GM19467 (cell line): ENCODE data around the gene SLC36A3.
"Not testable (repeated sequence)": the region's sequence is repeated elsewhere in the genome, so short reads cannot be mapped to it uniquely, and the experiment has no call there.

Experiments
- ATAC-seq: cut with Tn5 transposase; IDR thresholded peaks from one replicate; pipeline ENCODE4 v1.9.1; 2021; ENCODE audit warnings: mild to moderate bottlenecking, moderate library complexity; ENCODE audit not compliant: unreplicated experiment

Gene SLC36A3

DNA sequence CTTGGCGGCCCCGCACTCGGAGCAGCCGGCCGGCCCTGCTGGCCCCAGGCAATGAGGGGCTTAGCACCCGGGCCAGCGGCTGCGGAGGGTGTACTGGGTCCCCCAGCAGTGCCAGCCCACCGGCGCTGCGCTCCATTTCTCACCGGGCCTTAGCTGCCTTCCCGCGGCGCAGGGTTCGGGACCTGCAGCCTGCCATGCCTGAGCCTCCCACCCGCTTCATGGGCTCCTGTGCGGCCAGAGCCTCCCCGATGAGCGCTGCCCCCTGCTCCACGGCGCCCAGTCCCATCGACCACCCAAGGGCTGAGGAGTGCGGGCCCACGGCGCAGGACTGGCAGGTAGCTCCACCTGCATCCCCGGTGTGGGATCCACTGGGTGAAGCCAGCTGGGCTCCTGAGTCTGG, 5.7 kb upstream of the SLC36A3 start:
- not testable (repeated sequence) for ATAC-seq

DNA sequence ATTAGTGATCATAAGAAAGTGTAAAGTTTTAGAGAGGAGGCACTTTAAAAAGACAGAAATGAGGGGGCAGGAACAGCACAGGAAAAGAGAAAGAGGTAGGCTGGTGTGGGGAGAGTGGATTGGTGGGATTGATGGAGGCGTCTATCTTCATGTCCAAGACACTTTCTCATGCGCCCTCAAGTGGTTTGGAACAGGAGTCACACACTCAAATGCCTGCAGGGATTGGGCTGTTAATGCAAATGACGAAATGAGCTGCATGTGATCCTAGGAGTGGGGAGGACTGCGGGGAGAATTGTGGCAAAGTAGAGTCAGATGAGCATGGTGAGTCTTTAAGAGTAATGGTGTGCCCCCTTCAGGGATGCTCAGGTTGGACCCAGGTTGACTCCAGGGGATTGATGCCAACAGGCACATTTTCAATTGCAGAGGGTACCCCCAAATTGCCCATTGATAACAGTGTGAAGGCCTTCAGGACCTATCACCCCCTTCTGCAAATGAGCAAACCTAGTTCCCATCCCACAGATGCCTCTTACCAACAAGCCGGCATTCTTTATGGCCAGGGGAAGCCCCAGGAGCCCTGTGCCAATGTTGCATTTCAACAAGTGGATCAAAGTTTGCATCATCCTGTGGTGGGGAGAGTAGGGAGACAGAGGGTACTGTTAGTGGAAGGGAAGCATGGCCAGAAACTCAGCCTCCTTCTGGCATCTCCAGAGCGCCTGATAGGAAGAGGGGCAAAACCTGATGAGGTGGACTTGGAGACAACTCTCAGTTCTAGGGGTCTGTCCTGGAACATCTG, 5.3 kb downstream of the SLC36A3 start:
- no peak for ATAC-seq

DNA sequence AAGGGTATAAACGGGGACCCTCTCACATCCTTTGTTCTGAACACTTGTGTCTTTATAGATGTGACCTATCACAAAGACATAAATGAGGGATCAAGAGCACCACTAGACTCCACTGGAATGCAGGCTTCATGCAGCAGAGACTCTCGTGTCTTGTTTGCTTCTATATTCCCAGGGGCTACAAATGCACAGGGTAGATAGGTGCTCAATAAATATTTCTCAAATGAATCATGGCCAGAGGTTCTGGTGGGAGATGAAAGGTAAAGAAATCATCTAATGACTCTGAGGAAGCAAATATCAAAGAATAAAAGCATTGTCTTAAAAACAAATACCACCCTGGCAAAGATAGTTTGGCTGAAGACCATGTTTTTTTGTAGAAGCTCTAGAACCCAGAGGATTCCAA, 6.6 kb downstream of the SLC36A3 start:
- no peak for ATAC-seq

DNA sequence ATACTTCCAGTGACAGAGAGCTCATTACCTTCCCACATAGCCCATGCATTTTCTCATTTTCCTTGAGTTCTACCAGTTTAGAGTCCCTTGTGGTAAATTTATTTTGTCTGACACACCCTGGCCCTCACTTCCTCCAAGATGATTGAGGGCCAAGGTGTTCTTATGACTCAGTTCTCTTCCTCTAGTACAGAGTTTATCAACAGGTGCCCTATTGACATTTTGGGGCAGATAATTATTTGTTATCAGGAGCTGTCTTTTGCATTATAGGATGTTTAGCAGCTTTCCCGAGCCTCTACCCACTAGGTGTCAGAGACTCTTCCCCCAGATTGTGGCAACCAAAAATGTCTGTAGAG, 7.1 kb downstream of the SLC36A3 start:
- no peak for ATAC-seq

DNA sequence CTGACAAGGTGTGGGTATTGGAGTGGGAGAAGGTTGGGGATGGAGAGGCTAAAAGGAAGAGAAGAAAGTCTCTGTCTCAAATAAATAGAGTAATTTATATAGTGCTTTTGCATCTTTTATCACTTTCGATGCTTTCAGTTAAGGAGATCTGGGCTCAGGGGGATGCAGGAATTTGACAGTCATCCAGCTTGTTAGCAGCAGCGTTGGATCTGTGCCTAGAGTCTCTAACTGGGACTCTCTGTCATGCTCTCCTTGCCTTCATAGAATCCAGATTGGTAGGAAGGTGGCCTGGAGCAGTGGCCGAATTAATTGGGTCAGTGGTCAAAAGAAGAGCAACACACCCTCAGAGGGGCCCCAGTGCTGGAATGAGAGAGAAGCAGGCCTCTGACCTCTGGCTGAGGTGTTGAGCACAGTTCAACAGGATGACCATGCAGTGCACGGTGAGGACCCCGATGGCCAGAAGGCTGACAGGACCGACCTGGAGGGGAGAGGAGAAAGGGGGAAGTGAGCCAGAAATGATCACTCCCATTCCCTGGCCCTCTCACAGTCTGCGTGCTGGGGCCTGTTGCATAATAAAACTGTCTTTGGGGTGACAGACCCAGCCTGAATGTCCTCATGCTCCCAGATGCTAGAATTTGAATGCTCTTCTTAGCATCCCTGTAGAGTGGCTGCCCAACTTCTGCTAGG, 7.6 kb downstream of the SLC36A3 start:
- no peak for ATAC-seq

DNA sequence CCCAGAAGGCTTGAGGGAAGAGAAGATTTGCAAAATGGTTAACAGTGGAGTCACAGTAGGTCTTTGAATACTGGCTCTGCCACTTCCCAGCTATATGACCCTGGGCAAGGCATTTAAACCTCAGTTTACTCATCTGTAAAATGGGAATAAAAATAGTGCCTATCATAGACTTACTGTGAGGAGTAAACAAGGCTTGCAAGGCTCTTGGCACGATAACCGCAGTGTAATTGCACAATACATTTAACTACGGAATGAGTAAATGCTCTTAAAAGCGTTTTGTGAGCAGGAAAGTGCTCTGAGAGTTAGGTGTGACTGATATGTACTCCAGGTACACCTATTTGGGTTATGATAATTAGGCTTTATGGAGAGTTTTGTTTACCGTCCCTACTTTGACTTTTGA, 8.4 kb downstream of the SLC36A3 start:
- no peak for ATAC-seq

DNA sequence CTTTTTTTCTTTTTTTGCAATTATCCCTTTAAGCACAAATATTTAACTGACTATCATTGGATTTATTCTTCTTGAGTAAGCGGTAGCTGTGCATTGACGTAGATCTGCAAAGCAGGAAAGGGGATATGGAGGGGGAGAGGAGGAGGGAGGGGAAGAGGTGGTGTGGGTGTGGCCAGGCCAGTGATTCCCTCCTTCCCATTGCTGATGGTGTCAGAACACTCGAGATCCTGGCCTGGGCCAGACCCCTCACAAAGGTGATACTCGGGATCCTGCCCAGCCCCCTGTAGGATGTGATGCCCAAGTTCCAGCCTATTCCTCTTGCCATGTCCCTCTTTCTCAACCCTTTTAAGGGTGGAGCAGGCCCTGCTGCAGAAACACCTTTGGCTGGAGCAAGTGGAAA, 9.9 kb downstream of the SLC36A3 start:
- ATAC-seq: no peak

DNA sequence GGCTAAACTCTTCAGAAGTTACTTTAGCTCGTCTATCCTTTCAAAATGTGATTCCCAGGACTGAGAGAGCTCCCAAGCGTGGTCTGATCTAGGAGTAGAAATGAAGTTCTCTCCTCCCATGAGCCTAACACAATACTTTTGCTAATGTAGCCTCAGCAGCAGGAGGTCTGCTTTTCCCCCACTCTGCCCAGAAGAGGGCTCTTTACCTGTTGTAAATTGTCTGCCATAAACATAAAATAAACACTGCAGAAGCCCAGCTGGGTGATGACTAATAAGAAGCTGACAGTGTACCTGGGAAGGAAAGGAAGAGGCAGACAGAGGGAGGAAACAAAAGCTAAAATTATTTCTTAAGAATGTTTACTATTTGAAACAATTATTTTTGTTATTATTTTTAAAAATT, 15.4 kb downstream of the SLC36A3 start:
- peak; percentile 53 for ATAC-seq

DNA sequence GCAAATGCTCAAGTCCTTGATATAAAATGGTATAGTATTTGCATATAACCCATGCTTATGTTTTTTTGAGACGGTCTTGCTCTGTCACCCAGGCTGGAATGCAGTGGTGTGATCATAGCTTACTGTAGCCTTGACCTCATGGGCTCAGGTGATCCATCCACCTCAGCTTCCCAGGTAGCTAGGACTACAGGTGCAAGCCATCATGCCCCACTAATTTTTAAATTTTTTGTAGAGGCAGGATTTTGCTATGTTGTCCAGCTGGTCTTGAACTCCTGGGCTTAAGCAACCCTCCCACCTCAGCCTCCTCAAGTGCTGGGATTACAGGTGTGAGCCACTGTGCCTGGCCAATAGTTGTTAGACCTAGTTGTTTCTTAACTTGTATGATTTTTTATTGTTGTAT, 17.3 kb downstream of the SLC36A3 start:
- no peak for ATAC-seq

DNA sequence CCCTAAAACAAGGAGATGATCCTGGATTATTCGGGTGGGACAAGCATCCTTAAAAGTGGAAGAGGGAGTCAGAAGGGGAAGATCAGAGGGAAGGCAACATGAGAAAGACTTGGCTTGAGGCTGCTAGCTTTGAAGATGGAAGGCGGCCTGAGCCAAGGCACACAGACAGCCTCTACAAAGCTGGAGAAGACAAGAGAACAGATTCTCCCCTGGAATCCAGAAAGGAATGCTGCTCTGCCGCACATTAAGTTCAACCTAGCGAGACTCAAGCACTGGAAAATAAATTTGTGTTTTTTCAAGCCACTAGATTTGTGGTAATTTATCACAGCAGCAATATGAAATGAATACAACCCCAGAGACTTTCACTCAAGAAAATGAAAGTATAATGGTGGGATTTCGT, 17.9 kb downstream of the SLC36A3 start:
- no peak for ATAC-seq

DNA sequence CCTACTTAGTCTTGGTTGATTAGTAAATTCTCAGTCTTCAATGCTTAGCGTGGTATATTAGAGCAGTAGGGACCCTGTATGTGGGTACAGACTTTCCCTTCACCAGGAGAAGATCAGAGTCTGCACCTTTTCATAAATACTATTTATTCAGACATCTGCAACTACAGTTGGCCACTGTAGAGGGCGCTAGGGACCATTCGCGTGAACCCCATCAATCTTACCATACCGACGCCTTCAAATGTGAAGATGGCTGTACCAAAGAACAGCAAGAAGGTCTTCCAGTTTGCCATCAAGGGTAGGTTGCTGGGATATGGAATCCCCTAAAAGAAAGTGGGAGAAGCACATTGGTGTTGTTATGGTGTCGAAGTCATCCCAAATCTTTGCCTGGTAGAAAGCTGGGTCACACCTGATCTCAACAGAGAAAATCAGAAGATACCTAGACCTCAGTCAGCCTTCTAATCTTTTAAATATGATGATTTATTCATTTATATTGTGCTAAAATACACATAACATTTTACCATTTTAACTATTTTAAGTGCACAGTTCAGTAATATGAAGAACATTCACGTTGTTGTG, 19.1 kb downstream of the SLC36A3 start:
- ATAC-seq: no peak

DNA sequence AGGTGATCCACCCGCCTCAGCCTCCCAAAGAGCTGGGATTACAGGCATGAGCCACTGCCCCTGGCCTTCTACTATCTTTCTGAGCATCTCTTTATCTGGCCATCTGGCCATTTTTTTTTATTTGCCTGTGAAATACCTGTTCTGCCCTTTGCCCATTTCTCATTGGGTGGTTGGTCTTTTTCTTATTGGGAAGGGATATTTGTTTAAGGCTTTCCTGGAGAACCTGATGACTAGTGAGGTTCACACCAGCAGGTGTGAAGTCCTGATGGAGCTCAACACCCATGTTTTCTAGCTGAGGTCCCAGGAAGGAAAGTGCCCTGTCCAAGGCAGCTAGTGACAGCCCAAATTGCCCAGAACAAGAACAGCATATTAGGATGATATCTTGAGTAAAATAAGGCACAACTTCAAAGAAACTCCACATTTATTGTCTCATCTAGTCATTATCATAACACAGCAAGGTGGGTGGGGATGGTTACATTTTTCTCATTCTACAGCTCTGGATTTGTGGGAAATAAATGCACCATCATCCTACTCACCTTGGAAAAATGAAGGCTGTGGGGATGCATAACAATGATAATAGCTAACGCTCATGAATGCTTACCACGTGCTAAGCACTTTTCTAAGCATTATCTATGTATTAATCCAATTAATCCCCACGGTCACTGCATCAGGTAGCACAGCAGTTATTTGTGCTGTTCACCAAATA, 20.3 kb downstream of the SLC36A3 start:
- no peak for ATAC-seq

DNA sequence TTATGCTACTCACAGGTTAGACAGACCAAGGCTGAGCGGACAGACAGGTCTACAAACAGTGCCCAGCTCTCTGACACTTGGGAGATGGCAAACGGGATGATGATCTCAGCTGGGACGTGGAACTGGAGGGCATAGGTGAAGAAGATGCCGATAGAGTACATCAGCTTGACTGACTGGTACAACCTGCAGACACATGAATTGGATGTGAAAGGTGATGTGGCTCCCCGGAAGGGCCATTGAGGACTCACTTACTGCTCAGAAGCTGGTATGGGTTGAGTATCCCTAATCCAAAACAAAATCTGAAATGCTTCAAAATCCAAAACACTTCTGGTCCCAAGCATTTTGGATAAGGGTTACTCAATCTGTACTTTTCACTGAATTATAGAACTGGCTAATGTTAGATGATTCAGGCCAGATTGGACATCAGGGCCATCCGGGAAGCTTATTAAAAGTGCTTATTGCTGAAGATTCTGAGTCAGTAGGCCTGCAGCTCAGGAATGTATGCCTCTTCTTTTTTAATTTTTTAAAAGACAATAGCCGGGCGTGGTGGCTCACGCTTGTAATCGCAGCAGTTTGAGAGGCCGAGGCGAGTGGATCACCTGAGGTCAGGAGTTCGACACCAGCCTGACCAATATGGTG, 22.4 kb downstream of the SLC36A3 start:
- no peak for ATAC-seq

DNA sequence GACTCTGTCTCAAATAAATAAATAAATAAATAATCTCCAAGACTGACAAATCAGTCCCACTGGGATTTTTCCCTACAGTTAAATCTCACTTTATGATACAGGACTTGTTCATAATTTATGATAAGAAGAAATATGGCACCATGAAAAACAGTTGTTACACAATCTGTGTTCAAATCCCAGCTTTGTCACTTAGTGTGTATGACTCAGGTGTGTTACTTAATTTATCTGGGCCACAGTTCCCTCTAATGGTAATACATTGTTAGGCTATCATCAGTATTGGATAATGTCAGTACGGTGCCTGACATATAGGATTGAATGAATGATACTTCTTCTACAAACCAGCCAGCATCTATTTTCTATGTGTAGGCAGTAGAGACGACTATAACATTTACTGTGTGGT, 23.1 kb downstream of the SLC36A3 start:
- ATAC-seq: no peak

DNA sequence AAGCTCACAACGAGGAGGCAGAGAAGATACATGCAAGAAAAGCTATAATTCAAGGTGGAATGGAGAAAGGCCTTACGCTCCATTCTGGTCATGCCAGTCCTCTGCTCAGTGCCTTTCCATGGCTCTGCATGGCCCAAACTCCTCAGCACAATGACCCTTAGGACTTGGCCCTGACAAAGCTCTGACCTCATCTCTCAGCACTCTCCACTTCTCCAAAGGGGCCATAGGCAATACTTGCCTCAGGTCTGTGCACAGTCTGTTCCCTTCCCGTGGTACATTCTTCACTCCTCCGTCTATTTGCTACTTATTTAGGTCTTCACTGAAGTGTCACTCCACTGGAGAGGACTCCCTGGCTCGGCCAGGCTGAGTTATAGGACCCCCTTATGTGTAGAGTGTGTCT, 24.7 kb downstream of the SLC36A3 start:
- no peak for ATAC-seq

DNA sequence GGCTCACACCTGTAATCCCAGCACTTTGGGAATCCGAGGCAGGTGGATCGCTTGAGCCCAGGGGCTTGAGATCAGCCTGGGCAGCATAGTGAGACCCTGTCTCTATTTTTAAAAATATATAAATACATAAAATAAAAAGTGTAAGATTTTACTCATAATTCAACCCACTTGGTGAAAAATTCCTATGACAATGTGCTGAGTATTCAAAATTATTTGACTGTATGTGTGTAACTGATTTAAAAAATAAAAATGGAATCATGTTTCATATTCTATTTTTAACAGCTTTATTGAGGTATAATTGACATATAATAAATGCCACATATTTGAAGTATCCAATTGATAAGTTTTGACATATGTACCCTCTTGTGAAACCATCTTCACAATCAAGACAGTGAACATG, 27.8 kb downstream of the SLC36A3 start:
- no peak for ATAC-seq

DNA sequence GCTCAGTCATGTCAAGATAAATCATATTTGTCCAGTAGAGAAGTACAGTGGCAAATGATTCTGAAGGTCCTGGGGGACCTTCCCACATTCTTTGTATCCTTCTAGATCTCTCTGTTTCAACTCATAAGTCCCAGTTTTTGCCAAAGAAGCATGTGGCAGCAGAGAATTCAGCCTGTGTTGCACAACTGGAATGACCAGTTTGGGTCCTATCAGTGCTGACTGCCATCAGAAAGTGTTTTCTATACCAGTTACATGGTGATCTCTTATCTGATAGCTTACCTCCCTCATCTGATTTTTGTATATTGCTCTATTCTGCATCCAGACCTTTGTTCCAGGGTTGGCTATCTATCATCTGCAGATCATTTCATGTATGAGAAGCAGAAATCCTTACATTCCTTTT, 28.9 kb downstream of the SLC36A3 start:
- no peak for ATAC-seq

DNA sequence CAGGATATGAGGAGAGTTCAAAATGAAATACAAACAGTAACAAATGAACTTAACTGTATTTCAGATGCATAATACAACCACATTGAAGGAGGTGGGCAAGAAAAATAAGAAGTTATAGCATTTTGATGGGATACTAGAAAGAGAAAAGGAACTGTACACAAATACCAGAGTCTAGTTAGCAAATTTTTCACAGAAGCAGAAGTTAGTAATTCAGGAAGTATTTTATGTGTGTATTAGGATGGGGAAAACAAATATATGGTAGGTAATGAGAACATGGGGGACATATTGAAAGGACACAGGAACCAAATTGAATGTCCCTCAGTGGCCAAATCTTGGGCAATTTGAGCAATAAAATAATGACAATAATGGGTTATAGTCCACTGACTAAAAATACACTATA, 32.2 kb downstream of the SLC36A3 start:
- ATAC-seq: no peak

DNA sequence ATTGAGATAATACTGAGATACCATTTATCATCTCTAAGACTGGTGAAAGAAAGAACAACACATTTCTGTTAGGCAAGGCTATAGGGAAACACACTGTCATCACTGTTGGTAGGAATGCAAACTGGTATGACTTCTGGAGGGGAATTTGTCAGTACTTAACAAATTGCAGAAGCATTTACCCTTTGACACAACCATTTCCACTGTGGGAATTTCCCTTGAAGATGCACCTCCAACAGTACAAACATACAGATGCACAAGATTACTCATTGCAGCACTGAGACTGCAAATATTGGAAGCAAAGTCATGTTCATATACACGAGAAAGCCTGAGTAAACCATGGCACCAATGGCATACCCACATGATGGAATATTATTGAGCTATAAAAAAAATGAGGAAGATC, 33.0 kb downstream of the SLC36A3 start:
- ATAC-seq: peak; percentile 69

DNA sequence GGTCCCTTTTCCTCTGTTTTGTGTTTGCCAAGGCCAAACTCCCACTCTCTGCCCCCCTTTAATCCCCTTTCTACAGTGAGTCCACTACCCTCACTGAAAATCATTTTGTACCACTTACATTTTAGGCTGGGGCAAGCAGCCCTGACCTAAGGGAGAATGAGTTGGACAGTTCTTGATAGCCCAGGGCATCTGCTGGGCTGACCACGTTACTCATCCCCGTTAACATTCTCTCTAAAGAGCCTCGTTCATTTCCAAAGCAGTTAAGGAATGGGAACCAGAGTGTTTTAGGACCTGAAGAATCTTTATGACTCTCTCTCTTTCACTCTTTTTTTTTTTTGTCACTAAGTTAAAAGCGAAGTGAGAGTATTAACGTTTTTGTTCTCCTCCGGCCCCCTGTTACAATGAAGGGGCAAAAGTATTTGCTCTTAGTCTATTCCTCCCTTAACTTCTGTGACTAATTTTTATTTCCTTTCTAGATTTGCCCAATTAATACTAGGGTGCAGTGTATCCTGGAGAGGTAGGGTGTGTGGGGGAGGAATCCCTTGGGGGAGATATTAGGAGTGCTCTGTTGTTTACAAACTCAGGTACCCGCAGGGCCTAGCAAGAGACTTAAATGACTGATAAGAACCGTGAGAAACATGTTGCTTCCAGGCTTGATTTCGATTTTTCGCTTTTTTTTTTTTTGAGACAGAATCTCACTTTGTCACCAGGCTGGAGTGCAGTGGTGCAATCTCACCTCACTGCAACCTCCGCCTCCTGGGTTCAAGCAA, 35.9 kb downstream of the SLC36A3 start:
- no peak for ATAC-seq

DNA sequence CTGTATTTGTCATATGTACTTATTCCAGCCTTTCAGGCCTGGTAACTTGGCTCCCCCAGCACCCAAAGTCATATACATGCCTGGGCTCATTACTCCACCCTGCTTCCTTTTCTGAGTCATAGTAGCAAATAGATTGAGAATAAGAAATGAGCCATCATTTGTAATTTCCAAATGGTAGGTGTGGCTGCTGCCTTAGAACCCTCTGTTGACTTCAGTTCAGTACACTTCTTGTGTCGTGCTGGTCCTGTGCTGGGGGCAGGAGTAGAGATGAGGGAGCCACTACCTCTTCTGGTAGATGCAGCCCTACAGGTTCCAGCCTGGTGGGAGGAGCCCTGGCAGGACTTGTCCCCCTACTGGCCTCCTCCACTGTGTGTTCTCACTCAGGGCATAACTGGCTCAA, 39.5 kb downstream of the SLC36A3 start:
- no peak for ATAC-seq
